OCI-LY7 (cell line): ENCODE measurements around the gene SCAMP2. TPM values are rescaled to one million over a fixed set of nuclear protein-coding genes. Genes with fewer than 3 reads are reported as not detected.

ENCODE experiments used
- BruUV-seq: library from RNA; stranded (reverse); fragments of 400-500 nt; replicated peaks from 2 replicates; lab custom pipeline; 2021; lab: Mats Ljungman, UMichigan
- CTCF ChIA-PET: fragments of 300-600 bp; sonication (Branson Sonifier 250); formaldehyde crosslinking; loops from one replicate; lab custom pipeline; 2022; ENCODE audit warnings: antibody characterized with exemption; ENCODE audit not compliant: unreplicated experiment; lab: Charles Lee
- POLR2A ChIA-PET: fragments of 300-600 bp; sonication (Branson Sonifier 250); formaldehyde crosslinking; loops from one replicate; lab custom pipeline; 2022; ENCODE audit warnings: antibody characterized with exemption; lab: Charles Lee
- DNase-seq: peaks from one replicate; pipeline ENCODE4 v3.0.0-alpha.2; 2015; ENCODE audit warnings: low spot score
- H2AFZ ChIP-seq: fragments of 200-600 bp; sonication (generic), shearing (Covaris generic); 2 replicates; pipeline ENCODE4 v1.6.1; 2014; ENCODE audit warnings: mild to moderate bottlenecking, antibody characterized with exemption, low read length, moderate library complexity
- H3K27ac ChIP-seq: fragments of 200-600 bp; sonication (generic); 2 replicates; pipeline ENCODE4 v1.5.1; 2014; ENCODE audit warnings: mixed run types, low read depth, mild to moderate bottlenecking, moderate library complexity, low read length, inconsistent platforms; ENCODE audit not compliant: poor library complexity, severe bottlenecking
- H3K36me3 ChIP-seq: fragments of 200-600 bp; sonication (generic); 2 replicates; pipeline ENCODE4 v1.6.1; 2014; ENCODE audit warnings: mild to moderate bottlenecking, antibody characterized with exemption, low read length, moderate library complexity, mixed read lengths; ENCODE audit not compliant: insufficient read depth
- H3K4me1 ChIP-seq: fragments of 200-600 bp; sonication (generic); 2 replicates; pipeline ENCODE4 v1.5.1; 2014; ENCODE audit warnings: mild to moderate bottlenecking, low read length; ENCODE audit not compliant: insufficient read depth, poor library complexity, severe bottlenecking
- H3K4me2 ChIP-seq: fragments of 200-600 bp; sonication (generic); 2 replicates; pipeline ENCODE4 v1.6.1; 2014; ENCODE audit warnings: mild to moderate bottlenecking, low read length
- H3K4me3 ChIP-seq: fragments of 200-600 bp; sonication (generic); 2 replicates; pipeline ENCODE4 v1.5.1; 2014; ENCODE audit warnings: mild to moderate bottlenecking, low read depth, low read length; ENCODE audit not compliant: poor library complexity, severe bottlenecking
- H3K79me2 ChIP-seq: fragments of 200-600 bp; sonication (generic); 2 replicates; pipeline ENCODE4 v1.6.1; 2016; ENCODE audit warnings: low read depth, mild to moderate bottlenecking, low read length, moderate library complexity, mixed read lengths; ENCODE audit not compliant: insufficient read depth
- H3K9me2 ChIP-seq: fragments of 200-600 bp; sonication (generic); 2 replicates; pipeline ENCODE4 v1.6.1; 2016; ENCODE audit warnings: mild to moderate bottlenecking, low read length, mixed read lengths; ENCODE audit not compliant: insufficient read depth
- H3K9me3 ChIP-seq: fragments of 200-600 bp; sonication (generic); 2 replicates; pipeline ENCODE4 v1.6.1; 2014; ENCODE audit warnings: mild to moderate bottlenecking, mixed run types, low read length, mixed read lengths
- H4K20me1 ChIP-seq: fragments of 200-600 bp; sonication (generic); 2 replicates; pipeline ENCODE4 v1.6.1; 2014; ENCODE audit warnings: mild to moderate bottlenecking, antibody characterized with exemption, low read length, moderate library complexity, mixed read lengths; ENCODE audit not compliant: insufficient read depth
- EZH2phosphoT487 ChIP-seq: fragments of 200-600 bp; sonication (generic); IDR thresholded peaks from 2 replicates; pipeline ENCODE4 v1.6.1; 2018; ENCODE audit warnings: low read depth, borderline replicate concordance, mild to moderate bottlenecking, mixed run types, antibody characterized with exemption, low read length, moderate library complexity, mixed read lengths
- intact Hi-C: fragments of 100-400 bp; cut with micrococcal nuclease; formaldehyde crosslinking; loops from one replicate; pipeline ENCODE4 v1.10.0; 2022; ENCODE audit not compliant: unreplicated experiment
- total RNA-seq, 2 experiments: library from RNA; depleted of rRNA in 1 of 2; stranded (reverse); fragments of >200 nt in 1 of 2; shearing (Covaris generic) in 1 of 2; gene quantifications; 2 replicates each; pipeline ENCODE4 v1.2.3, GENCODE V29; 2014 to 2022
- TF ChIP-seq, protein P1 (sequence below): fragments of 200-600 bp; sonication (generic); conservative IDR thresholded peaks from 2 replicates; pipeline ENCODE4 v1.5.1; 2014; ENCODE audit warnings: mild to moderate bottlenecking, antibody characterized with exemption, low read length, moderate library complexity, mixed read lengths

Gene SCAMP2
- total RNA-seq, 2 experiments from 2014 or later, result 24.6 to 55.2 TPM

DNA sequence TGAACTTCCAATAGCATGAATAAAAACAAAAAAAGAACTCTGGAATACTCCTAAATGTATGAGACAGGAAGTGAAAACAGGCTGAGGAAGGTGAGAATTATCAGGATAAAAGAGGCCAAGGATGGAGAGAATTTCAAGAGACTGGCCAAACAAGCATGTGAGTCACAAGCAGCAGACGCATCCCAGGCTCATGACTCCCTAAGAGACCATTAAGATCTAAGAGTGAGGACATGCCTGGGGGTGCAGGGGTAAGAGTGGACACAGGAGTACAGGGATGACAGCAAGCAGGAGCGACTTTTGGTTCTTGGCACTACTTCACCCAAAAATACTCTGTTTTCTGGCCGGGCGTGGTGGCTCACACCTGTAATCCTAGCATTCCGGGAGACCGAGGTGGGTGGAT, 7.1 kb downstream of the SCAMP2 start:
- Histone ChIP-seq H2AFZ (no peak overlapping the region), H3K4me3 (no peak overlapping the region), H3K9me3 (peaks cover 16% of the 10 kb centered on the region), H3K36me3 (peaks cover 39% of the 10 kb centered on the region), H3K4me2 (no peak overlapping the region), H4K20me1 (peaks cover 4% of the 10 kb centered on the region), H3K79me2 (peaks cover 52% of the 10 kb centered on the region), H3K27ac (no peak overlapping the region), H3K9me2 (no peaks in the 10 kb centered on the region), H3K4me1 (peaks cover 19% of the 10 kb centered on the region)
- no peak for TF ChIP-seq EZH2phosphoT487
- TF ChIP-seq, protein P1, sequence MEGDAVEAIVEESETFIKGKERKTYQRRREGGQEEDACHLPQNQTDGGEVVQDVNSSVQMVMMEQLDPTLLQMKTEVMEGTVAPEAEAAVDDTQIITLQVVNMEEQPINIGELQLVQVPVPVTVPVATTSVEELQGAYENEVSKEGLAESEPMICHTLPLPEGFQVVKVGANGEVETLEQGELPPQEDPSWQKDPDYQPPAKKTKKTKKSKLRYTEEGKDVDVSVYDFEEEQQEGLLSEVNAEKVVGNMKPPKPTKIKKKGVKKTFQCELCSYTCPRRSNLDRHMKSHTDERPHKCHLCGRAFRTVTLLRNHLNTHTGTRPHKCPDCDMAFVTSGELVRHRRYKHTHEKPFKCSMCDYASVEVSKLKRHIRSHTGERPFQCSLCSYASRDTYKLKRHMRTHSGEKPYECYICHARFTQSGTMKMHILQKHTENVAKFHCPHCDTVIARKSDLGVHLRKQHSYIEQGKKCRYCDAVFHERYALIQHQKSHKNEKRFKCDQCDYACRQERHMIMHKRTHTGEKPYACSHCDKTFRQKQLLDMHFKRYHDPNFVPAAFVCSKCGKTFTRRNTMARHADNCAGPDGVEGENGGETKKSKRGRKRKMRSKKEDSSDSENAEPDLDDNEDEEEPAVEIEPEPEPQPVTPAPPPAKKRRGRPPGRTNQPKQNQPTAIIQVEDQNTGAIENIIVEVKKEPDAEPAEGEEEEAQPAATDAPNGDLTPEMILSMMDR, result no peak
- no TSS peak for BruUV-seq
- ChIA-PET CTCF (no interaction called here), POLR2A (interaction anchor here (0.6 kb wide), 1 partner anchor 146 kb away, joined by 4 read pairs; no protein-coding TSS in a partner anchor)
- intact Hi-C loops, result no loop called here
- no peak for DNase-seq

- H4K20me1 ChIP-seq, result no peaks in the 10 kb centered on the region; the same call in 1 of the 2 replicates
- no peaks in the 10 kb centered on the region for H3K9me2 ChIP-seq
- peaks cover 11% of the 10 kb centered on the region for H3K4me1 ChIP-seq
- no peak for DNase-seq
- no peak overlapping the region for H2AFZ ChIP-seq
- TF ChIP-seq, protein P1, result no peak
- no peak for TF ChIP-seq EZH2phosphoT487
- H3K27ac ChIP-seq, result no peak overlapping the region
- peaks cover 46% of the 10 kb centered on the region for H3K79me2 ChIP-seq
- H3K36me3 ChIP-seq, result peaks cover 36% of the 10 kb centered on the region
- ChIA-PET CTCF (no interaction called here), POLR2A (interaction anchor here (0.6 kb wide), 1 partner anchor 146 kb away, joined by 4 read pairs; no protein-coding TSS in a partner anchor)
- H3K4me2 ChIP-seq, result no peak overlapping the region
- no TSS peak for BruUV-seq
- intact Hi-C loops, result no loop called here
- H3K4me3 ChIP-seq, result no peak overlapping the region
- H3K9me3 ChIP-seq, result peaks cover 16% of the 10 kb centered on the region
These were observed 7.8 kb downstream of the SCAMP2 start for GRCh38 chr15:74865316-74865715.

GRCh38 chr15:74864296-74864695, 8.9 kb downstream of the SCAMP2 start:
- BruUV-seq, result no TSS peak
- POLR2A ChIA-PET, result no interaction called here
- Histone ChIP-seq H3K36me3 (peaks cover 31% of the 10 kb centered on the region), H4K20me1 (no peaks in the 10 kb centered on the region), H3K79me2 (peaks cover 43% of the 10 kb centered on the region), H3K4me1 (peaks cover 8% of the 10 kb centered on the region), H3K4me3 (no peak overlapping the region), H2AFZ (no peak overlapping the region), H3K9me3 (peaks cover 16% of the 10 kb centered on the region), H3K27ac (no peak overlapping the region), H3K9me2 (no peaks in the 10 kb centered on the region), H3K4me2 (no peak overlapping the region)
- DNase-seq, result no peak
- TF ChIP-seq, protein P1, result no peak
- no peak for TF ChIP-seq EZH2phosphoT487
- intact Hi-C loops, result no loop called here
- CTCF ChIA-PET, result no interaction called here
